Progenitor cell of endocrine pancreas (in vitro differentiated cells): ENCODE results near the gene FUT9. TPM values are rescaled to one million over a fixed set of nuclear protein-coding genes. Genes with fewer than 3 reads are reported as not detected.
A peak's percentile ranks its signal among the peaks of the same experiment; 100 is the strongest.

Experiments
- DNase-seq: peaks from one replicate; pipeline ENCODE4 v3.0.0; 2021; ENCODE audit warnings: low spot score; ENCODE audit not compliant: unreplicated experiment
- H3K27ac Mint-ChIP-seq: 2 replicates; pipeline ENCODE4 v1.8.0; 2021; ENCODE audit warnings: mild to moderate bottlenecking, moderate library complexity, mixed read lengths
- H3K27me3 Mint-ChIP-seq: 2 replicates; pipeline ENCODE4 v1.8.0; 2021; ENCODE audit warnings: mixed read lengths
- H3K36me3 Mint-ChIP-seq: 2 replicates; pipeline ENCODE4 v1.8.0; 2022; ENCODE audit warnings: mixed read lengths; ENCODE audit not compliant: insufficient read depth
- H3K4me1 Mint-ChIP-seq: 2 replicates; pipeline ENCODE4 v1.8.0; 2021; ENCODE audit warnings: low read depth, mixed read lengths
- H3K4me3 Mint-ChIP-seq: 2 replicates; pipeline ENCODE4 v1.8.0; 2021; ENCODE audit warnings: low read depth, mild to moderate bottlenecking, moderate library complexity, mixed read lengths
- H3K9me3 Mint-ChIP-seq: 2 replicates; pipeline ENCODE4 v1.8.0; 2021; ENCODE audit warnings: low read depth, mixed read lengths
- total RNA-seq: library from RNA; stranded (reverse); gene quantifications from 2 replicates; pipeline ENCODE4 v1.2.1, GENCODE V29; 2021
- TF ChIP-seq, protein P1 (sequence below): fragments of 200-600 bp; sonication (generic); IDR thresholded peaks from one replicate; pipeline ENCODE4 v1.5.0; 2021; ENCODE audit warnings: antibody characterized with exemption, mild to moderate bottlenecking; ENCODE audit not compliant: unreplicated experiment

FUT9 gene
- total RNA-seq, 1 donor from 2014 or later: 1.5 TPM

GRCh38 chr6:96007663-96008062 lies 8.1 kb upstream of the FUT9 start:
- peaks cover 6% of the 10 kb centered on the region for H3K27me3 Mint-ChIP-seq
- H3K4me3 Mint-ChIP-seq: no peak overlapping the region
- H3K27ac Mint-ChIP-seq: no peak overlapping the region
- peaks cover 5% of the 10 kb centered on the region for H3K4me1 Mint-ChIP-seq
- H3K36me3 Mint-ChIP-seq: no peaks in the 10 kb centered on the region
- TF ChIP-seq, protein P1, sequence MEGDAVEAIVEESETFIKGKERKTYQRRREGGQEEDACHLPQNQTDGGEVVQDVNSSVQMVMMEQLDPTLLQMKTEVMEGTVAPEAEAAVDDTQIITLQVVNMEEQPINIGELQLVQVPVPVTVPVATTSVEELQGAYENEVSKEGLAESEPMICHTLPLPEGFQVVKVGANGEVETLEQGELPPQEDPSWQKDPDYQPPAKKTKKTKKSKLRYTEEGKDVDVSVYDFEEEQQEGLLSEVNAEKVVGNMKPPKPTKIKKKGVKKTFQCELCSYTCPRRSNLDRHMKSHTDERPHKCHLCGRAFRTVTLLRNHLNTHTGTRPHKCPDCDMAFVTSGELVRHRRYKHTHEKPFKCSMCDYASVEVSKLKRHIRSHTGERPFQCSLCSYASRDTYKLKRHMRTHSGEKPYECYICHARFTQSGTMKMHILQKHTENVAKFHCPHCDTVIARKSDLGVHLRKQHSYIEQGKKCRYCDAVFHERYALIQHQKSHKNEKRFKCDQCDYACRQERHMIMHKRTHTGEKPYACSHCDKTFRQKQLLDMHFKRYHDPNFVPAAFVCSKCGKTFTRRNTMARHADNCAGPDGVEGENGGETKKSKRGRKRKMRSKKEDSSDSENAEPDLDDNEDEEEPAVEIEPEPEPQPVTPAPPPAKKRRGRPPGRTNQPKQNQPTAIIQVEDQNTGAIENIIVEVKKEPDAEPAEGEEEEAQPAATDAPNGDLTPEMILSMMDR: no peak
- no peaks in the 10 kb centered on the region for H3K9me3 Mint-ChIP-seq
- DNase-seq: no peak

- TF ChIP-seq, protein P1: no peak
- peaks cover 10% of the 10 kb centered on the region for H3K4me1 Mint-ChIP-seq
- H3K27ac Mint-ChIP-seq: no peak overlapping the region
- DNase-seq: no peak
- H3K4me3 Mint-ChIP-seq: no peak overlapping the region
- peaks cover 50% of the 10 kb centered on the region for H3K27me3 Mint-ChIP-seq
- H3K36me3 Mint-ChIP-seq: no peaks in the 10 kb centered on the region
- no peaks in the 10 kb centered on the region for H3K9me3 Mint-ChIP-seq
These were observed 2.2 kb upstream of the FUT9 start for GRCh38 chr6:96013531-96013930.

DNA sequence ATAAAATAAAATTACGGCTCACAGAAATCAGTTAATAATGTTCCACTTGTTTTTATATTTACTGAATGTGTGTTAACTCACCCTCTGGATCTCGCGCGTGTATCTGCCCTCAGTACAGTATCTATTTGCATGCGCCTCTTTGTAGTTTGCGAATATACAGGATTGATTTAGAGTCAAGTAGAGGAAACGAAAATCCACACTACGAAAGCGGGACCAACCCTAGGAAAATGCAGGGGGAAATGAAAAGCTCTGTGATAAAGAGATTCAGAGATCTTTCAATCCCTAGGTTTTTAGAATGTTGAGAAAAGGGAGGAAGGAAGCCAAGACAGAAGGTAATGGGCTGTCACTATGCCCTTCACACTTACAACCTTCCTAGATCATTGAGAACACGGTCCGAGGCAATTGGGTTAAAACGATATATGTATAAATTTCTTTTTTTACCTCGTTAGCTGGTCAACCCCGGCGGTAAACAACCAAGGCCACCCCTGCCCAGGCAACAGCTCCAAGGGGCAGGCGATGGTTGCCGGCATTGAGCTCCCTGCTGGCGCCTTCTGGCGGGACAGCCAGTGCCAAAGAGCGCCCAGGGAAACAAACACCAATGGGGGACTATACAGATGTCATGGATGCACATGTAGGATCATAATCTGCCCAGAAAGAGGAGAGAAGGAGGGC lies 792 bp upstream of the FUT9 start:
- H3K27ac Mint-ChIP-seq: peak overlapping the region; percentile 84
- peaks cover 8% of the 10 kb centered on the region for H3K4me1 Mint-ChIP-seq
- DNase-seq: peak; percentile 25
- no peaks in the 10 kb centered on the region for H3K9me3 Mint-ChIP-seq
- H3K36me3 Mint-ChIP-seq: no peaks in the 10 kb centered on the region
- peak overlapping the region; percentile 81 for H3K4me3 Mint-ChIP-seq
- H3K27me3 Mint-ChIP-seq: peaks cover 50% of the 10 kb centered on the region
- TF ChIP-seq, protein P1: peak; percentile 25

DNA sequence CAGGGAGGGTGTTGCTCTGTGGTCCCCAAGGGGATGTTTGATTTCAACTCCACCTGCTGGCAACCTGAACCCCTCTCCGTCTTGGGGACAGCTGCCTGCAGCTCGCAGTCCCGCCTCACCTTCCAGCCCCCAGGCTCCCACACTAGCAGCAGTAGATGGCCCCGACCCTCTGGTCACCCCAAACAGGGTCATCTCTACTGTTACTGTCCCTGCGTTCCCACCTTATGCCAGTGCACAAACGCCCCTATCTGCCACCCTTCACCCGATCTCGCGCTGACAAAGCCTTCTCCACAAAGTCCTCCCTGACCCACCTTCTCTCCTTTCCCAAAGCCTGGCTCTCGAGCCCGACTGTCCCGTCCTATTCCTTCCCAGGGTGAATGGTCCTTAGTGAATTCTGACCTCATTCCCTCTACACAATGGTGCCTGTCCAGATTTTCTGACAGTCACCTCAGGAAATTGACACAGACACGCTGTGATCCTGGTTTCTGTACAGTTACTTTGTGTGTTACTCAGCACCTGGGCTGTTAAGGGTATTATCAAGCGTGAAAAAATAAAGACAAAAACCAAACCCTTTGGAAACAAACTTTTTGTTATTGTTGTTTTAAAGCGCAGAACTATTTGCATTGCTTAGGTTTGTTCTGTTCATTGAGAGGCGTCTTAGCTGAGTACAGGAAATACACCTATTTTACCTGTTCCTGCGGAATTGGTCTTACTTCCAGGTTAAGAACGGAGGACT lies 728 bp downstream of the FUT9 start:
- DNase-seq: no peak
- Mint-ChIP-seq H3K4me1 (peaks cover 5% of the 10 kb centered on the region), H3K27me3 (peaks cover 48% of the 10 kb centered on the region), H3K27ac (peak overlapping the region; percentile 0), H3K4me3 (peak overlapping the region; percentile 81), H3K9me3 (no peaks in the 10 kb centered on the region), H3K36me3 (no peaks in the 10 kb centered on the region)
- TF ChIP-seq, protein P1: peak; percentile 19

GRCh38 chr6:96017070-96017359 lies 1.2 kb downstream of the FUT9 start:
- TF ChIP-seq, protein P1: no peak
- H3K4me3 Mint-ChIP-seq: peak overlapping the region; percentile 81
- DNase-seq: no peak
- no peaks in the 10 kb centered on the region for H3K9me3 Mint-ChIP-seq
- H3K27ac Mint-ChIP-seq: no peak overlapping the region
- peaks cover 44% of the 10 kb centered on the region for H3K27me3 Mint-ChIP-seq
- peaks cover 5% of the 10 kb centered on the region for H3K4me1 Mint-ChIP-seq
- H3K36me3 Mint-ChIP-seq: no peaks in the 10 kb centered on the region
